ENCODE measurements around the gene PTPRH.

PTPRH gene

GRCh38 chr19:55208880-55209692 lies at the start of gene PTPRH:
Gene PTPRH (minus strand): TSS chr19:55209501. CDS start chr19:55209433, 68 bp downstream.
- TF ChIP-seq ZFX (IDR thresholded peaks at IDR 0.05; ENCODE audit: borderline replicate concordance) (no peak), CTCF (IDR thresholded peaks at IDR 0.05) (no peak)

GRCh38 chr19:55258476-55258827 lies 49.2 kb upstream of the PTPRH start:
- H3K27ac ChIP-seq, result peak overlapping the region; percentile 95
- TF ChIP-seq ZFX (IDR thresholded peaks at IDR 0.05; ENCODE audit: borderline replicate concordance) (no peak), CTCF (IDR thresholded peaks at IDR 0.05) (no peak)

More at GRCh38 chr19:55208880-55209692, at the start of gene PTPRH:
- H3K27ac ChIP-seq, result peak within 1 kb of the TSS; percentile 71

- TF ChIP-seq ZFX (IDR thresholded peaks at IDR 0.05; ENCODE audit: borderline replicate concordance) (no peak), CTCF (IDR thresholded peaks at IDR 0.05) (no peak)
- peak overlapping the region; percentile 95 for H3K27ac ChIP-seq
Measured at GRCh38 chr19:55257461-55258420, 48.4 kb upstream of the PTPRH start.

- H3K27ac ChIP-seq, result peak overlapping the region; percentile 95; the same call in 1 of the 2 replicates
- TF ChIP-seq CTCF (IDR thresholded peaks at IDR 0.05) (no peak), ZFX (IDR thresholded peaks at IDR 0.05; ENCODE audit: borderline replicate concordance) (no peak)
Measured at GRCh38 chr19:55256562-55257460, 47.5 kb upstream of the PTPRH start.

- TF ChIP-seq ZFX (IDR thresholded peaks at IDR 0.05; ENCODE audit: borderline replicate concordance), result no peak
- no peak for TF ChIP-seq CTCF (IDR thresholded peaks at IDR 0.05)
- no peak overlapping the region for H3K27ac ChIP-seq
Measured at GRCh38 chr19:55255618-55256423, 46.5 kb upstream of the PTPRH start.

- TF ChIP-seq CTCF (IDR thresholded peaks at IDR 0.05) (no peak), ZFX (IDR thresholded peaks at IDR 0.05; ENCODE audit: borderline replicate concordance) (no peak)
- no peak overlapping the region for H3K27ac ChIP-seq
Measured at GRCh38 chr19:55254625-55254977, 45.3 kb upstream of the PTPRH start.
